ENCODE measurements around the gene PLCG1.

DNA sequence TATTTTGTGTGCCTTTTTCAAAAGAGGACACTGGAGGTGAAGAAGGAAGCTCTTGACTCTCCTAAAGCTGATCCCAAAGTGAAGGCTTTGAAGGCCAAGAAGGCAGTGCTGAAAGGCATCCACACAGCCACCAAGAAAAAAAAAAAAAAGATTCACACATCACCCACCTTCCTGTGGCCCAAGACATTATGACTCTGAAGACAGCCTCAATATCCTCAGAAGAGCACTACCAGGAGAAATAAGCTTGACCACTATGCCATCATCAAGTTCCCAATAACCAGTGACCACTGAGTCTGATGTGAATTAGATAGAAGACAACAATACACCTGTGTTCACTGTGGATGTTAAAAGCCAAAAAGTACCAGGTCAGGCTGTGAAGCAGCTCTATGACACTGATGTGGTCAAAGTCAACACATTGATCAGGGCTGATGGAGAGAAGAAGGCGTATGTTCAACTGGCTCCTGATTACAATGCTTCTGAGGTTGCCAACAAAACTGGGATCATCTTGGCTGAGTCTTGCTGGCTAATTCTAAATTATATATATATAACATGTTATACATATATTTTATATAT lies 59.4 kb downstream of the PLCG1 start:
- TF ChIP-seq, protein P1, sequence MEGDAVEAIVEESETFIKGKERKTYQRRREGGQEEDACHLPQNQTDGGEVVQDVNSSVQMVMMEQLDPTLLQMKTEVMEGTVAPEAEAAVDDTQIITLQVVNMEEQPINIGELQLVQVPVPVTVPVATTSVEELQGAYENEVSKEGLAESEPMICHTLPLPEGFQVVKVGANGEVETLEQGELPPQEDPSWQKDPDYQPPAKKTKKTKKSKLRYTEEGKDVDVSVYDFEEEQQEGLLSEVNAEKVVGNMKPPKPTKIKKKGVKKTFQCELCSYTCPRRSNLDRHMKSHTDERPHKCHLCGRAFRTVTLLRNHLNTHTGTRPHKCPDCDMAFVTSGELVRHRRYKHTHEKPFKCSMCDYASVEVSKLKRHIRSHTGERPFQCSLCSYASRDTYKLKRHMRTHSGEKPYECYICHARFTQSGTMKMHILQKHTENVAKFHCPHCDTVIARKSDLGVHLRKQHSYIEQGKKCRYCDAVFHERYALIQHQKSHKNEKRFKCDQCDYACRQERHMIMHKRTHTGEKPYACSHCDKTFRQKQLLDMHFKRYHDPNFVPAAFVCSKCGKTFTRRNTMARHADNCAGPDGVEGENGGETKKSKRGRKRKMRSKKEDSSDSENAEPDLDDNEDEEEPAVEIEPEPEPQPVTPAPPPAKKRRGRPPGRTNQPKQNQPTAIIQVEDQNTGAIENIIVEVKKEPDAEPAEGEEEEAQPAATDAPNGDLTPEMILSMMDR (IDR thresholded peaks at IDR 0.05) = no peak
- no peak for TF ChIP-seq POLR2A (IDR thresholded peaks at IDR 0.05)

Measured in suprapubic skin (tissue), 3 donors.